ENCODE results near the gene SCAMP3. TPM values are rescaled to one million over a fixed set of nuclear protein-coding genes. Genes with fewer than 3 reads are reported as not detected.

The SCAMP3 gene
- total RNA-seq, 6 experiments from 2014 or later: 125 to 150 (median 135) TPM

GRCh38 chr1:155297384-155297783 is 35.2 kb upstream of the SCAMP3 start:
- H3K4me1 Mint-ChIP-seq (ENCODE audit: low read depth): no peaks in the 10 kb centered on the region
- H3K27me3 Mint-ChIP-seq (ENCODE audit: insufficient read depth): peaks cover 38% of the 10 kb centered on the region
- H3K27ac Mint-ChIP-seq: no peak overlapping the region
- no peak for TF ChIP-seq CTCF (IDR thresholded peaks at IDR 0.05)
- no peak overlapping the region for H3K4me3 Mint-ChIP-seq
- DNase-seq: no peak
- H3K9me3 Mint-ChIP-seq: no peaks in the 10 kb centered on the region
- no peaks in the 10 kb centered on the region for H3K36me3 Mint-ChIP-seq (ENCODE audit: low read depth)

GRCh38 chr1:155296661-155297060 is 34.5 kb upstream of the SCAMP3 start:
- Mint-ChIP-seq H3K4me1 (ENCODE audit: low read depth) (no peaks in the 10 kb centered on the region), H3K9me3 (no peaks in the 10 kb centered on the region), H3K27ac (no peak overlapping the region), H3K4me3 (no peak overlapping the region), H3K36me3 (ENCODE audit: low read depth) (no peaks in the 10 kb centered on the region), H3K27me3 (ENCODE audit: insufficient read depth) (peaks cover 42% of the 10 kb centered on the region)
- no peak for TF ChIP-seq CTCF (IDR thresholded peaks at IDR 0.05)
- DNase-seq: no peak

GRCh38 chr1:155295942-155296267 is 33.7 kb upstream of the SCAMP3 start:
- DNase-seq: no peak
- Mint-ChIP-seq H3K9me3 (no peaks in the 10 kb centered on the region), H3K27me3 (ENCODE audit: insufficient read depth) (peaks cover 45% of the 10 kb centered on the region), H3K27ac (no peak overlapping the region), H3K4me3 (no peak overlapping the region), H3K4me1 (ENCODE audit: low read depth) (no peaks in the 10 kb centered on the region), H3K36me3 (ENCODE audit: low read depth) (no peaks in the 10 kb centered on the region)
- TF ChIP-seq CTCF (IDR thresholded peaks at IDR 0.05): no peak

- TF ChIP-seq CTCF (IDR thresholded peaks at IDR 0.05): no peak
- no peaks in the 10 kb centered on the region for H3K36me3 Mint-ChIP-seq (ENCODE audit: low read depth)
- no peak overlapping the region for H3K4me3 Mint-ChIP-seq
- H3K4me1 Mint-ChIP-seq (ENCODE audit: low read depth): no peaks in the 10 kb centered on the region
- DNase-seq: no peak
- H3K27me3 Mint-ChIP-seq (ENCODE audit: insufficient read depth): peaks cover 45% of the 10 kb centered on the region
- no peaks in the 10 kb centered on the region for H3K9me3 Mint-ChIP-seq
- no peak overlapping the region for H3K27ac Mint-ChIP-seq
These were observed 33.2 kb upstream of the SCAMP3 start for GRCh38 chr1:155295183-155295941.

GRCh38 chr1:155294520-155295182 is 32.5 kb upstream of the SCAMP3 start:
- Mint-ChIP-seq H3K27me3 (ENCODE audit: insufficient read depth) (peaks cover 45% of the 10 kb centered on the region), H3K27ac (no peak overlapping the region), H3K4me1 (ENCODE audit: low read depth) (no peaks in the 10 kb centered on the region), H3K4me3 (no peak overlapping the region), H3K36me3 (ENCODE audit: low read depth) (no peaks in the 10 kb centered on the region), H3K9me3 (no peaks in the 10 kb centered on the region)
- no peak for DNase-seq
- TF ChIP-seq CTCF (IDR thresholded peaks at IDR 0.05): no peak
